Osteocyte (in vitro differentiated cells): ENCODE data around the gene CHST11. TPM values are rescaled to one million over a fixed set of nuclear protein-coding genes. Genes with fewer than 3 reads are reported as not detected.

Source experiments
- DNase-seq: peaks from one replicate; pipeline ENCODE4 v3.0.0; 2021; ENCODE audit warnings: mixed read lengths; ENCODE audit not compliant: unreplicated experiment; ENCODE audit errors: extremely low spot score
- H3K27ac Mint-ChIP-seq: one replicate; pipeline ENCODE4 v1.8.0; 2021; ENCODE audit warnings: mild to moderate bottlenecking, mixed read lengths; ENCODE audit not compliant: unreplicated experiment
- H3K27me3 Mint-ChIP-seq: one replicate; pipeline ENCODE4 v1.8.0; 2021; ENCODE audit warnings: mixed read lengths; ENCODE audit not compliant: unreplicated experiment
- H3K36me3 Mint-ChIP-seq: one replicate; pipeline ENCODE4 v1.8.0; 2021; ENCODE audit warnings: mixed read lengths; ENCODE audit not compliant: unreplicated experiment
- H3K4me1 Mint-ChIP-seq: one replicate; pipeline ENCODE4 v1.8.0; 2021; ENCODE audit warnings: mixed read lengths; ENCODE audit not compliant: unreplicated experiment
- H3K4me3 Mint-ChIP-seq: one replicate; pipeline ENCODE4 v1.8.0; 2021; ENCODE audit warnings: mild to moderate bottlenecking, moderate library complexity, mixed read lengths; ENCODE audit not compliant: unreplicated experiment
- H3K9me3 Mint-ChIP-seq: one replicate; pipeline ENCODE4 v1.8.0; 2021; ENCODE audit warnings: mixed read lengths; ENCODE audit not compliant: unreplicated experiment
- total RNA-seq: library from RNA; stranded (reverse); gene quantifications from 2 replicates; pipeline ENCODE4 v1.2.1, GENCODE V29; 2021
- TF ChIP-seq, protein P1 (sequence below): fragments of 200-600 bp; sonication (generic); IDR thresholded peaks from 2 replicates; pipeline ENCODE4 v1.5.0; 2021; ENCODE audit warnings: antibody characterized with exemption, mild to moderate bottlenecking, moderate library complexity

CHST11 gene
- total RNA-seq, 1 donor from 2014 or later = 7.5 TPM

- Mint-ChIP-seq H3K4me1 (peaks cover 15% of the 10 kb centered on the region), H3K27ac (no peak overlapping the region), H3K27me3 (no peaks in the 10 kb centered on the region), H3K36me3 (peaks cover 3% of the 10 kb centered on the region), H3K4me3 (no peak overlapping the region), H3K9me3 (no peaks in the 10 kb centered on the region)
- DNase-seq = no peak
- TF ChIP-seq, protein P1, sequence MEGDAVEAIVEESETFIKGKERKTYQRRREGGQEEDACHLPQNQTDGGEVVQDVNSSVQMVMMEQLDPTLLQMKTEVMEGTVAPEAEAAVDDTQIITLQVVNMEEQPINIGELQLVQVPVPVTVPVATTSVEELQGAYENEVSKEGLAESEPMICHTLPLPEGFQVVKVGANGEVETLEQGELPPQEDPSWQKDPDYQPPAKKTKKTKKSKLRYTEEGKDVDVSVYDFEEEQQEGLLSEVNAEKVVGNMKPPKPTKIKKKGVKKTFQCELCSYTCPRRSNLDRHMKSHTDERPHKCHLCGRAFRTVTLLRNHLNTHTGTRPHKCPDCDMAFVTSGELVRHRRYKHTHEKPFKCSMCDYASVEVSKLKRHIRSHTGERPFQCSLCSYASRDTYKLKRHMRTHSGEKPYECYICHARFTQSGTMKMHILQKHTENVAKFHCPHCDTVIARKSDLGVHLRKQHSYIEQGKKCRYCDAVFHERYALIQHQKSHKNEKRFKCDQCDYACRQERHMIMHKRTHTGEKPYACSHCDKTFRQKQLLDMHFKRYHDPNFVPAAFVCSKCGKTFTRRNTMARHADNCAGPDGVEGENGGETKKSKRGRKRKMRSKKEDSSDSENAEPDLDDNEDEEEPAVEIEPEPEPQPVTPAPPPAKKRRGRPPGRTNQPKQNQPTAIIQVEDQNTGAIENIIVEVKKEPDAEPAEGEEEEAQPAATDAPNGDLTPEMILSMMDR = no peak
Measured at GRCh38 chr12:104575442-104576186, 118.9 kb downstream of the CHST11 start.

GRCh38 chr12:104576187-104576778 is 119.5 kb downstream of the CHST11 start:
- Mint-ChIP-seq H3K27ac (no peak overlapping the region), H3K27me3 (no peaks in the 10 kb centered on the region), H3K4me1 (peaks cover 17% of the 10 kb centered on the region), H3K4me3 (no peak overlapping the region), H3K9me3 (no peaks in the 10 kb centered on the region), H3K36me3 (peaks cover 3% of the 10 kb centered on the region)
- TF ChIP-seq, protein P1 = no peak
- no peak for DNase-seq

DNA sequence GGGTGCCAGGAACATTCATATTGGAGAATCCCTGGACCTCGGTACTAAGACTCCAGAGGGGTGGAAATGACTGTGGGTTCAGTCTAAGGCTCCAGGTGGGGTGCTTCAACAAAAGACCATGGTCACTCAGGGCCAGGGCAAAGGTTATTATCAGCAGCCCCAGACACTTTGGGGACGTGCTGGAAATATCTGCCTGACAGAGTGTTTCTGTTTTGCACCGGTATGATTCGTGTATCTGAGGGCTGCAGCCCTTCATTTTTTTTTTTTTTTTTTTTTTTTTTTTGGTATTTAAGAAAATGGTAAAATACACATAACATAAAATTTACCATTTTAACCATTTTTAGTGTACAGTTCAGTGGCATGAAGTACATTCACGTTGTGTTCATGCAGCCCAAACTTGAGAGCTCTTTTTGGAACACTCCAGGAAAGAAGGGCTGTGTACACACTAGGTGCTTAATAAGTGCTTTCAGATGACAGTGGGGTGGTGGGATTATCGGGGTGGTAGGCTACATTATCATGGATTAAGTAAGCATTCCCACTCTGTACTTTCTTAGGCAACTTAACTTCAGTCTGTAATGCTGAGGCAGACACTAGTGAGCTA is 120.3 kb downstream of the CHST11 start:
- TF ChIP-seq, protein P1 = no peak
- Mint-ChIP-seq H3K27me3 (no peaks in the 10 kb centered on the region), H3K36me3 (peaks cover 3% of the 10 kb centered on the region), H3K27ac (peak overlapping the region; percentile 20), H3K4me1 (peaks cover 17% of the 10 kb centered on the region), H3K9me3 (no peaks in the 10 kb centered on the region), H3K4me3 (no peak overlapping the region)
- no peak for DNase-seq

DNA sequence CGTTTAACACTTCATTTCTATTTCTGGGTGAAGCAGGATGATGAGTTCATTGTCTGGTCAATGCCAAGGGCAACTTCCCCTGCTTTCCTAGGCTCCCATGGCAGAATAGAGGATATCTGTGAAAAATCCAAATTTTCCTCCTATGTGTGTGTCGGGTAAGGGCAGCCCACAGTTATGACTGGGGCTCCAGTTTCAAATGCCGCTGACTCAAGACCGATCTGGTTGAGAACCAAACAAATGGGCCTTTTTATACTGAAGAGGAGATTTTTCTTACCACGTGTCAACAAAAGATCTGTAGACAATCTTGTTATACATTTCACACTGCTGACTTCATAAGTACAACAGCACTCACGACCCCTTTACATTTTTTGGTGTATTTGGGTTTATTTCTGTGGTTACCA is 120.8 kb downstream of the CHST11 start:
- Mint-ChIP-seq H3K4me1 (peaks cover 17% of the 10 kb centered on the region), H3K36me3 (peaks cover 1% of the 10 kb centered on the region), H3K27me3 (no peaks in the 10 kb centered on the region), H3K4me3 (no peak overlapping the region), H3K27ac (peak overlapping the region; percentile 20), H3K9me3 (no peaks in the 10 kb centered on the region)
- no peak for DNase-seq
- TF ChIP-seq, protein P1 = no peak

GRCh38 chr12:104578453-104578852 is 121.7 kb downstream of the CHST11 start:
- H3K27ac Mint-ChIP-seq = peak overlapping the region; percentile 9

More at GRCh38 chr12:104578453-104578852, 121.7 kb downstream of the CHST11 start:
- TF ChIP-seq, protein P1 = no peak
- Mint-ChIP-seq H3K4me3 (no peak overlapping the region), H3K27me3 (no peaks in the 10 kb centered on the region), H3K4me1 (peaks cover 17% of the 10 kb centered on the region), H3K36me3 (no peaks in the 10 kb centered on the region), H3K9me3 (no peaks in the 10 kb centered on the region)
- DNase-seq = no peak
